K562 (cell line): ENCODE data around the gene ACACB.

Source experiments
- CCAR2 ChIP-seq: fragments of 200-400 bp; formaldehyde crosslinking; IDR thresholded peaks from 2 replicates; pipeline ENCODE4 v1.6.1; 2017; ENCODE audit warnings: mild to moderate bottlenecking, low read depth, low read length
- CTCF ChIP-seq, 3 experiments: IDR thresholded peaks in 2 of 3; conservative IDR thresholded peaks in 1 of 3; 2 replicates each; pipeline ENCODE4 v1.5.1; 2011 to 2012; ENCODE audit warnings: low read length in 3 of 3, mild to moderate bottlenecking in 3 of 3, control low read depth in 2 of 3, improper control_type of control experiment in 1 of 3, inconsistent platforms in 1 of 3, low read depth in 1 of 3, mixed read lengths in 1 of 3, moderate library complexity in 1 of 3; ENCODE audit not compliant: insufficient read depth in 2 of 3
- NFE2 ChIP-seq: IDR thresholded peaks from 2 replicates; pipeline ENCODE4 v1.6.1; 2014; ENCODE audit warnings: antibody characterized with exemption, low read depth
- TEAD4 ChIP-seq, 2 experiments: sonication (generic) in 1 of 2; formaldehyde crosslinking in 1 of 2; IDR thresholded peaks; 2 replicates each; pipeline versions ENCODE4 v1.6.1 to v1.8.0; 2012 to 2022; ENCODE audit warnings: borderline replicate concordance in 1 of 2, inconsistent platforms in 1 of 2, low read length in 1 of 2, mild to moderate bottlenecking in 1 of 2, missing genetic modification reagents in 1 of 2
- ZNF707 ChIP-seq: fragments of 250-450 bp; sonication (Bioruptor Pico); conservative IDR thresholded peaks from 2 replicates; pipeline ENCODE4 v1.8.0; 2022; ENCODE audit warnings: inconsistent platforms, mild to moderate bottlenecking, moderate library complexity

- no peak for TF ChIP-seq TEAD4 (IDR thresholded peaks at IDR 0.05; ENCODE audit: low read length)
- no peak for TF ChIP-seq TEAD4 (CRISPR knock-in tag; IDR thresholded peaks at IDR 0.05; ENCODE audit: borderline replicate concordance)
- TF ChIP-seq CTCF (IDR thresholded peaks at IDR 0.05 in 2 of 3, conservative IDR thresholded peaks at IDR 0.05 in 1 of 3; ENCODE audit: insufficient read depth in 2 of 3, low read depth in 1 of 3, low read length in 3 of 3), result no peak
- no peak for TF ChIP-seq CCAR2
- no peak for TF ChIP-seq NFE2
- no peak for TF ChIP-seq ZNF707 (CRISPR knock-in tag)
Observed at GRCh38 chr12:109115758-109116610, at the start of gene ACACB.
